HepG2 (cell line): ENCODE results near the gene LYRM1. TPM values are rescaled to one million over a fixed set of nuclear protein-coding genes. Genes with fewer than 3 reads are reported as not detected.

Experiments
- ARID3A ChIP-seq: IDR thresholded peaks from 2 replicates; pipeline ENCODE4 v1.6.1; 2012; ENCODE audit warnings: low read depth, low read length, improper control_type of control experiment
- LCORL ChIP-seq, 2 experiments: fragments of 450-650 bp in 1 of 2; sonication (generic) in 1 of 2; formaldehyde crosslinking in 1 of 2; IDR thresholded peaks; 2 replicates each; pipeline versions ENCODE4 v1.5.0 to v1.6.1; 2017 to 2020; ENCODE audit warnings: antibody characterized with exemption in 1 of 2, missing genetic modification reagents in 1 of 2
- MLXIP ChIP-seq: sonication (generic); formaldehyde crosslinking; IDR thresholded peaks from 2 replicates; pipeline ENCODE4 v1.9.0; 2021; ENCODE audit warnings: missing genetic modification reagents, borderline replicate concordance
- STAG1 ChIP-seq: sonication (generic); formaldehyde crosslinking; IDR thresholded peaks from 2 replicates; pipeline ENCODE4 v1.4.0; 2020; ENCODE audit warnings: missing genetic modification reagents
- TARDBP ChIP-seq: sonication (generic); formaldehyde crosslinking; IDR thresholded peaks from 2 replicates; pipeline ENCODE4 v1.8.0; 2022; ENCODE audit warnings: mild to moderate bottlenecking, missing genetic modification reagents
- TFDP1 ChIP-seq: IDR thresholded peaks from 2 replicates; pipeline ENCODE4 v1.6.1; 2016; ENCODE audit warnings: missing compliant biosample characterization, missing genetic modification reagents, borderline replicate concordance
- ZBTB33 ChIP-seq: sonication (generic); formaldehyde crosslinking; IDR thresholded peaks from 2 replicates; pipeline ENCODE4 v1.4.0; 2020; ENCODE audit warnings: missing genetic modification reagents
- ZNF234 ChIP-seq: sonication (generic); formaldehyde crosslinking; conservative IDR thresholded peaks from 2 replicates; pipeline ENCODE4 v1.5.1; 2020; ENCODE audit warnings: mild to moderate bottlenecking, missing genetic modification reagents
- polyA plus RNA-seq, 8 experiments: library from polyadenylated mRNA; depleted of rRNA in 3 of 8; stranded (reverse) in 7 of 8; unstranded in 1 of 8; fragments of >200 nt; fragmentation: Illumina TruSeq in 4 of 8; extraction: Trizol in 4 of 8; gene quantifications; 2 replicates each; pipeline versions ENCODE4 v1.2.1 to v1.2.3, GENCODE V29; 2011 to 2016; ENCODE audit warnings: low read depth in 4 of 8, missing spikeins in 1 of 8, mixed read lengths in 1 of 8; ENCODE audit not compliant: insufficient read depth in 1 of 8
- total RNA-seq, 5 experiments: library from RNA; depleted of rRNA; stranded (reverse); fragments of >200 nt; fragmentation: Illumina TruSeq; extraction: Trizol; gene quantifications; 2 replicates each; pipeline ENCODE4 v1.2.3, GENCODE V29; 2016; ENCODE audit warnings: low read depth in 1 of 5
- TF ChIP-seq, protein P1 (sequence below), 2 experiments: fragments of 450-650 bp in 1 of 2; sonication (generic) in 1 of 2; formaldehyde crosslinking in 1 of 2; IDR thresholded peaks; 2 replicates each; pipeline versions ENCODE4 v1.6.1 to v1.8.0; 2016 to 2022; ENCODE audit warnings: antibody characterized with exemption in 1 of 2, mild to moderate bottlenecking in 1 of 2, missing genetic modification reagents in 1 of 2

LYRM1 gene
- total and polyA plus RNA-seq, 2 of the 13 experiments (the other 11 are each of a cell fraction or from before 2014, with no cell fraction given), result 59.2 to 82.6 TPM

DNA sequence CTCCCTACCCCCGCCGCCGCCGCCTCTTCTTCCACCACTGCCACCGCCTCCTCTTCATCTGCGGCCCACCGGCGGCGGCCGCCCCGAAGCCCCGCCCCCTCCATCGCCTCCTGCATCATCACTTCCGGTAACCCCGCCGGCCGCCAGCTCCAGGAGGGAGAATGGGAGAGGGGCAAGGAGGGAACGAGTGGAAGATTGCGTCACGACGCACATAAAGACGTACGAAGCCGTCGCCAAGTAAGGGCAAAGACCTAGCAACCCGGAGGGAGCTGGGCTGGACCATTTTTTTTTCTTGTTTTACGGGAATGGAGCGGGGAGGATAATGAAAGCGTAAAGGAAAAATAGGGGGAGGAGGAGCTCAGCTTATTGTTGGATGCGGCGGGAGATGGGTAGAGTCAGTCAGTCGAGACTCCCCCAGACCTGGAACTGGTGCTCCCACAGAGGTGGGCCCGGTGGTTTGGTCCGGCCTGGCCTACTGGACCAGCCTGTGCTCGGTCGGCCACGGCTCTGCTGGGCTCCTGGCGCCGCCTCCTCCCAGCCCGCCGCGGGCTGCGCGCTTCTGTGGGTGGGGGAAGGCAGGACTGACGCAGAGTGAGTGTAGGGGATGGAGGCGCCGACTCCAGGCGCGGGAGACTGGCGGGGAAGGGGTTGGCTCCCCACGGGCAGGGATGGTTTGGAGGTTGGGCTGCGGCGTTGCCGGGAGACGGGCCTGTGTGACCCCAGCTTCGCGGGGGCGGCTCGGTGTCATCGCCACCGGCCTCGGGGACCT is at the start of gene LYRM1, which contains the start of gene DCUN1D3 (continued):
- TF ChIP-seq TFDP1 (CRISPR knock-in tag) (0 out of 2 replicates have a peak, but pooled peaks have one; percentile 53), LCORL (IDR thresholded peaks at IDR 0.05) (peak; percentile 50; the same call in 1 of the 2 replicates), LCORL (CRISPR knock-in tag; IDR thresholded peaks at IDR 0.05) (peak; percentile 77; the same call in 1 of the 2 replicates), MLXIP (CRISPR knock-in tag) (peak; percentile 16; the same call in 1 of the 2 replicates), TARDBP (CRISPR knock-in tag) (peak; percentile 73; the same call in 1 of the 2 replicates), STAG1 (CRISPR knock-in tag) (no peak; the same call in none of the 2 replicates), ARID3A (no peak), ZNF234 (peak; percentile 73; the same call in 1 of the 2 replicates), ZBTB33 (no peak; the same call in 1 of the 2 replicates)
- TF ChIP-seq, protein P1, sequence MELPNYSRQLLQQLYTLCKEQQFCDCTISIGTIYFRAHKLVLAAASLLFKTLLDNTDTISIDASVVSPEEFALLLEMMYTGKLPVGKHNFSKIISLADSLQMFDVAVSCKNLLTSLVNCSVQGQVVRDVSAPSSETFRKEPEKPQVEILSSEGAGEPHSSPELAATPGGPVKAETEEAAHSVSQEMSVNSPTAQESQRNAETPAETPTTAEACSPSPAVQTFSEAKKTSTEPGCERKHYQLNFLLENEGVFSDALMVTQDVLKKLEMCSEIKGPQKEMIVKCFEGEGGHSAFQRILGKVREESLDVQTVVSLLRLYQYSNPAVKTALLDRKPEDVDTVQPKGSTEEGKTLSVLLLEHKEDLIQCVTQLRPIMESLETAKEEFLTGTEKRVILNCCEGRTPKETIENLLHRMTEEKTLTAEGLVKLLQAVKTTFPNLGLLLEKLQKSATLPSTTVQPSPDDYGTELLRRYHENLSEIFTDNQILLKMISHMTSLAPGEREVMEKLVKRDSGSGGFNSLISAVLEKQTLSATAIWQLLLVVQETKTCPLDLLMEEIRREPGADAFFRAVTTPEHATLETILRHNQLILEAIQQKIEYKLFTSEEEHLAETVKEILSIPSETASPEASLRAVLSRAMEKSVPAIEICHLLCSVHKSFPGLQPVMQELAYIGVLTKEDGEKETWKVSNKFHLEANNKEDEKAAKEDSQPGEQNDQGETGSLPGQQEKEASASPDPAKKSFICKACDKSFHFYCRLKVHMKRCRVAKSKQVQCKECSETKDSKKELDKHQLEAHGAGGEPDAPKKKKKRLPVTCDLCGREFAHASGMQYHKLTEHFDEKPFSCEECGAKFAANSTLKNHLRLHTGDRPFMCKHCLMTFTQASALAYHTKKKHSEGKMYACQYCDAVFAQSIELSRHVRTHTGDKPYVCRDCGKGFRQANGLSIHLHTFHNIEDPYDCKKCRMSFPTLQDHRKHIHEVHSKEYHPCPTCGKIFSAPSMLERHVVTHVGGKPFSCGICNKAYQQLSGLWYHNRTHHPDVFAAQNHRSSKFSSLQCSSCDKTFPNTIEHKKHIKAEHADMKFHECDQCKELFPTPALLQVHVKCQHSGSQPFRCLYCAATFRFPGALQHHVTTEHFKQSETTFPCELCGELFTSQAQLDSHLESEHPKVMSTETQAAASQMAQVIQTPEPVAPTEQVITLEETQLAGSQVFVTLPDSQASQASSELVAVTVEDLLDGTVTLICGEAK (IDR thresholded peaks at IDR 0.05), result no peak
- TF ChIP-seq, protein P1 (CRISPR knock-in tag; IDR thresholded peaks at IDR 0.05), result peak; percentile 80
